ENCODE data around the gene MOB3A.
A peak's percentile ranks its signal among the peaks of the same experiment; 100 is the strongest.

MOB3A gene

DNA sequence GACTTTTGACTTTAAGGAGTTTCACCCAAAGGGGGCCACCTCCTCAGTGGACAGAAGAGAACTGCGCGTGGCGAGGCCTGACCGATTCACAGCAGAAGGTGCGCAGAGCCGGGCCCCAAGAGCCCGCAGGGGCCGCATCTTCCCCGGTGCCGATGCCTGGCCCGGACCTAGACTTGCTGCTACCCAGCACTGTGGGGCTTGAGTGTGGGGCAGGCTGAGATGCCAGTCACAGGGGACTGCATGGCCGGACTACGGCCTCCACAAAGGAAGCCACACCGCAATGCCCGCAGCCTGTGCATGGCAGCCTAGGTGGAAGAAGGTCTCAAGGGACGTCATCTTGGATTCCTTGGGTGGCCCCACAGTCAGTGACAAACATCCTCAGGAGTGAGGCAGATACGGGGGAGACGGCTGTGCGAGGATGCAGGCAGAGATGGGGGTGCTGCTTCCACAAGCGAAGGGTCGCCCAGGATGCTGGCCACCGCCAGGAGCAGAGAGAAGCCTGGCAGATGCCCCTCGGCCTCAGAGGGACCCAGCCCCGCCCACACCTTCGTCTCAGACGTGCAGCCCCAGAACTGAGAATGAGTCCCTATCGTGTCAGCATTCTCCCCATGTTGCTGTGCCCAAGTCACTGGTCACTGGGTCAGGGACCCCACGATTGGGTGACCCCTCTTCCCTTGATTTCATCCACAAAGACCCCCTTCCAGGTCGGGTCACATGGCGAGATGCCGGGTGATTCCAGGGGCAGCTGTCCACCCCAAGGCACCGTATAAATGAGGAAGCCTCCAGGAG, 16.9 kb downstream of the MOB3A start:
- DNase-seq: no peak

- DNase-seq: no peak
Observed at GRCh38 chr19:2077833-2078619, 18.1 kb downstream of the MOB3A start.

DNA sequence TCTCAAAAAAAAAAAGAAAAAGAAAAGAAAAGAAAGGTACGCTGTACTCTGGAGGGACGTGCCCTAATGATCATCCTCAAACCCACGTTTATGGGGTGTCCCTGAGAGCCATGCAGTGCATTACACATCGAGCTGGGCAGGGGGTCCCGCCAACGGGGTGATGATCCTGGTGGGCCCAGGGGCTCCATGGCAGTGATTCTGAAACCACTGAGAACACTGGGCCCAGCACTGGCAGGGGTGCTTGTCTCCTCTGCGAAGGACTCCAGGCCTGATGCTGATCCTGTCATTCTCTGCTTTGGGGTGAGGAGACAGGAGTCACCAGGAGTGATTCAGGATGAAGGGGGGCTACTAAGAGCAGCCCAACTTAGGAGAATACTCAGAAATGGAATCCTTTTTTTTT, 18.7 kb downstream of the MOB3A start:
- DNase-seq: no peak

GRCh38 chr19:2076526-2076944, 19.6 kb downstream of the MOB3A start:
- DNase-seq: no peak

DNA sequence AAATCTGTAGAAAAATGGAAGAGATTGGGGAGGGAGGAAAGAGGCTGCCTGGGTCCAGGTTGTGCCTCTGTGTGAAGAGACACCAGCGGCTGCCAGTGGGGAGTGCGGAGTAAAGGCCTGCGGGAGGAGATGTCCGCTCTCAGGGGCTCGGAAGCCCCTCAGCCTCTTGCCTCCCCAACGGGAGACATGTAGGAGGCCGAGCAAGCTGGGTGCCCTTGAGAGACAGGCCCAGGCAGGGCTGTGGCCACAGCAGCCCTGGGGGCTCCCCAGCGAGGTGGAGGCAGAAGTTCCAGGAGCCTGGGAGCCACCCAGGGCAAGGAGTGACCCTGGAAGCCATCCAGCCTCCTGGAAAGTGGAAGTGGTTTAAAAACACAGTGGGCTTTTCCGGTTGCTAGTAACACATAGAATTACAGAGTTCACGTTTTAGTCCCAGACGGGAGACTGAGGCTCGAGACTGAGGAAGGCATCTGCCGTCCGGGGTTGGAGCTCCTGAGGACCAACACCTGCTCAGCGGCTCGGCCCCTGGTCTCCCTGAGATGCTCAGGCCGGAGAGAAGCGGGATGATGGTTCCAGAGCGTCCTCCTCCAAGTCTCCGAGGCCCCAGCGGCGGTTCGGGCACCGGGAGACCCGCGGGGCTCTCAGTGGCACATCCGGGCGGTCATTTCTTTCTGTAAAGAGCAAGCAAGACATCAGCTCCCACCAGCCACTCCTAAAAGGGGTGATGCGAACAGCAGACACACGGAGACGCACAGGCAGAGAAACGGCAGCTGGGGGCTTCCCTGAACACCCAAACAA, 23.2 kb downstream of the MOB3A start:
- no peak for DNase-seq

- DNase-seq: no peak
Observed at GRCh38 chr19:2070986-2071673, 25.0 kb downstream of the MOB3A start.

GRCh38 chr19:2070436-2070827, 25.7 kb downstream of the MOB3A start:
- DNase-seq: no peak

DNA sequence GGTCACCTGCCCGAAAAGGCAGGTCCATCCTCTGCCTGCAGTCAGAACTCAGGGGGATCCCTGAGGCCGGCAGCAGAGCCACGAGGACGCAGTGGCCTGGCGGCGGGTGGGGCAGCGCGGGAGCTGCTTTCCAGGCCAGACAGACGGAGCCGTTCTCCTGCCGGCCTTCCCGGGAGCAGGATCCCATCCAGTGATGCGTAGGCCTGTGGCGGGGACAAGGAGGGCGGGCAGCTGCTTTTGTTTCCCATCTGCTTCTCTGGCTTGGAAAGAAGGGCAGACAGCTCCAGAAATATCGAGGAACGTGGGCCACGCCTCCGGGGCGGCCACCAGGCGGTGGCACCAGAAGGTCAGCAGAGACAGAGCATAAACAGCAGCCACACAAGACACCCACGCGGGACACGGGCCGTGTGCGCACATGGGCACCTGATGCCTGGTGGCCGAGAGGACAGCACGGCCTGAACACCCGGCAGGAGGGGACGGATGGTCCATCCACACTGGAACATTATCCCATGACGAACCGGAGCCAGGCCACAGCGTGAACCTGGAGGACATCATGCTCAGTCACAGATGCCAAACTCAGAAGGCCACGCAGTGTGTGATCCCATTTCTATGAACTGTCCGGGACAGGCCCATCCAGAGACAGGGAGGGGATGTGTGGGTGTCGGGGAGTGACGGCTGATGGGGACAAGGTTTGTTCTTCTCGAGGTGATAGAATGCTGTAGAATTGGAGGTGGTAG, 31.2 kb downstream of the MOB3A start:
- DNase-seq: no peak

DNA sequence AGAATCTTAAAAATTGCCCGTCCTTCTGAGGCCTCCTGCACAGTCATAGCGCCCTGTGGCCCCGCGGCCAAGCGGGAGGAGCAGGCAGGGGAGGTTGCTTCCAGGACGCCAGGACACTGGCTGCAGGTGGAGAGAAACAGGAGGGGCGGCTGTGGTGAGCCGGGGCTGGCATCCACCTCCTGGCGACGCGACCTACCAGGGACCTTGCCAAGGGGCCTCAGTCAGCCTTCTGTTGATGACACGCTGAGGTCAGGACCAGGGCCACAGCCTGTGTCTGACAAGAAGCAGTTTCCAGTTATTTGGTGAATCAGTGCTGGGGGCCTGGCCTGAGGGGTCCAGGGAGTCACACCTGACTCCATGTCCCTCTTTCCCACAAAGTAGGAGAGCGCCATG, 31.7 kb downstream of the MOB3A start:
- DNase-seq: no peak

GRCh38 chr19:2063824-2064223, 32.3 kb downstream of the MOB3A start:
- no peak for DNase-seq

DNA sequence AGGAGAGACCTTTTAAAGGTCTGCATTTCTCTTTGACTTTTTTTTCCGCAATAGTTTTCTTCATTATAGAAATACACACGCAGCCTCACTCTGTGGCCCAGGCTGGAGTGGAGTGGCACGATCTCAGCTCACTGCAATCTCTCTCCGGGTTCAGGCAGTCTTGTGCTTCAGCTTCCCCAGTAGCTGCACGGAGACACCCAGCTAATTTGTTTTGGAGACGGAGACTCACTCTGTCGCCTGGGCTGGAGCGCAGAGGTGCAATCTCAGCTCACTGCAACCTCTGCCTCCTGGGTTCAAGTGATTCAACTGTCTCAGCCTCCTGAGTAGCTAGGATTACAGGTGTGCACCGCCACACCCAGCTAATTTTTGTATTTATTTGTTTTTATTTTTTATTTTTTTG, 33.4 kb downstream of the MOB3A start:
- DNase-seq: no peak

GRCh38 chr19:2062389-2062729, 33.8 kb downstream of the MOB3A start:
- no peak for DNase-seq

DNA sequence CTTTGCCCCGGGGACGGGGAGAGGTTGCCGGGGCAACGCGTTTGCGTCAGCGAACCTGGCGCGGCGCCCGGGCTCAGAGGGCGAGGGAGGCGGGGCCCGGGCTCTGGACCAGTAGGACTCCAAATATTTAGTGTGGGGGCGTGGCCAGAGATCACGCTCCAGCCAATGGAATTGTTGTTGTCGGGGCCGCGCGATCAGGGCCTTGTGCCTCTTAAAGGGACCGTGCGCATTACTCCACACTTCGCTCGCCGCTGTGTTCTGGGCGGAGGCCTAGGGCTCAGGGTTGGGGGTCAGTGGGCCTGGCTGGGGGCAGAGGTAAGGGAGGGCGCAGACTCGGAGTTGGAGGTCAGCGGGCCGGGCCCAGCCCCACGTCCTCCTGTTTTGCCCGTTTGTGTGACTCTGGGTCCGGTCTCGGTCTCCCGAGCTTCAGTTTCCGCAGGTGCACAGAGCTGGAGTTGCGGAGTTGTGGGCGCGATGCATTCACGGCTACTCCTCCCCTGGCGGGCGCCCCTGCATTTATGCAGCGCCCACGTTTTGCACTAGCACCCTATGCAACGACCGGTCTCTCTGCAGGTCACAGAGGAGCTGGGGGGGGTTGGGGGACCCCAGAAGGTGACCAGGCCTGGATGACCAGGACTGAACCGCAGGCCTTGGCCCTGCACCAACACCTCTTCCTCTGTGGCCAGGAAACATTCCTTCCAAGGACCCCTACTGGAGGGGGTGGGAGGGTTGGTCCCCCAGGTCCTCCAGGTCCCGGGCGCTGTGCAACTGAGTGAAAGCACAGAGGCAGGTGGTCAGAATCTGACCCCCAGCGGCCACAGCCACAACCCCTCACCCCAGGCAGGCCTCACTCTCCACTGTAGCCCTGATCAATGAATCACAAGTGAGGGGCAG, 34.4 kb downstream of the MOB3A start:
- peak; percentile 100 for DNase-seq

DNA sequence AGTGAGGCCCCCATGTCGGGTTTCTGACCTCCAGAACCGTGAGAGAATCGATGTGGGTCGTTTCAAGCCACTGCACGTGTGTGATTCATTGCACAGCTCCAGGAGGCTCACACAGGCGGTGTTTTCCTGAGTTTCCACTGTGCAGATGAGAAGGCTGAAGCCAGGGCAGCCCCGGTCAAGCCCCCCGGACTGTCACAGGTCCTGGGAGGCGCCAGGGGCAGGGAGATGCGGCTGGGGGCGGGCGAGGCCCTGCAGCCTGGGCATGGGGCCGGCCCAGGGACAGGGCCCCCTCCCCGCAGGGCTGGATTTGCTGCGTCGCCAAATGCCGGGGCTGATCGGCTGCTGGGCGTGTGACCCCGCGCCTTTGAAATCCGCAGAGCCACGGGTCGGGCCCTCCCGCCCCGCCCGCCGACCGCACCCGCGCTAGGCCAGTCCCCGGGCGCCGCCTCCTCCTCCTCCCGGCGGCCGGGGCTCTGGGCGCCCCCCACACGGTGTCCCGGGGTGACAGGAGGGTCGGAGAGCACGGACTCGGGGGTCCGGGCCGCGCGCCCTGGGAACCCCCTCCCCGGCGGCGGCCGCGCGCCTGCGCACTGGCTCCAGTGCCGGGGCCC, 35.1 kb downstream of the MOB3A start:
- peak; percentile 70 for DNase-seq

- DNase-seq: no peak
Observed at GRCh38 chr19:2059422-2060201, 36.5 kb downstream of the MOB3A start.

DNA sequence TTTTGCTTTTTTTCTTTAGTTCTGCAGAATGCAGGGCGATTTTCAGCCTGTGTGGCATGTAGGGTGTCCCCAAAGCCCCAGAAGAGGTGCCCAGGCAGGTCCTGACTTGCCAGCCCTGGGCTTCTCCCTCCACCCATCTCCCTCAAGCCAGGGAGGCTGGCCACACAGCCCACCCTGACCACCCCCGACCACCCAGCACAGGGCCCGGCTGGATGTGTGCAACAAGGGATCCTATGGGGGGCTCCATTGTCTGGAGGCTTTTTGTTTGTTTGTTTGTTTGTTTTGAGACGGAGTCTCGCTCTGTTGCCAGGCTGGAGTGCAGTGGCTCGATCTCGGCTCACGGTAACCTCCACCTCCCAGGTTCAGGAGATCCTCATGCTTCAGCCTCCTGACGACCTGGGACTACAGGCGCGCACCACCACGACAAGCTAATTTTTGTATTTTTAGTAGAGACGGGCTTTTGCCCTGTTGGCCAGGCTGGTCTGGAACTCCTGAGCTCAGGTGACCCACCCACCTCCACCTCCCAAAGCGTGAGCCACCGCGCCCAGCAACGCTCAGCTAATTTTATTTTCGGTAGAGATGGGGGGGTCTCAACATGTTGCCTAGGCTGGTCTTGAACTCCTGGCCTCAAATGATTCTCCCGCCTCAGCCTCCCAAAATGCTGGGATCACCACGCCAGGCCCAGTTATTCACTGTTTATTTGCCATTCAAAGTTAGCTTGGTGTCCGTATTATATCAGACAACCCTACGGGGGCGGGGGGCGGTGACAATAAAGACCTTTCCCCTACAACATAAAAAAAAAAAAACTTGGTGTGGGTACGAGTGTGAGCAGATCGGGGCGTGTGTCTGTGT, 37.3 kb downstream of the MOB3A start:
- DNase-seq: no peak

GRCh38 chr19:2057484-2058469, 38.3 kb downstream of the MOB3A start:
- DNase-seq: no peak

GRCh38 chr19:2056837-2057192, 39.3 kb downstream of the MOB3A start:
- DNase-seq: no peak
